H1 (cell line): ENCODE results near the gene CREB3L1. TPM values are rescaled to one million over a fixed set of nuclear protein-coding genes. Genes with fewer than 3 reads are reported as not detected.
"Not testable (repeated sequence)": the region's sequence is repeated elsewhere in the genome, so short reads cannot be mapped to it uniquely, and the experiment has no call there.

ENCODE experiments used
- CTCF ChIA-PET: fragments of 300-600 bp; sonication (Branson Sonifier 250); formaldehyde crosslinking; loops from one replicate; lab custom pipeline; 2021; ENCODE audit not compliant: partially characterized antibody; lab: Charles Lee
- POLR2A ChIA-PET: fragments of 300-600 bp; sonication (Branson Sonifier 250); formaldehyde crosslinking; loops from one replicate; lab custom pipeline; 2021; ENCODE audit warnings: inconsistent platforms; ENCODE audit not compliant: partially characterized antibody; lab: Charles Lee
- DNase-seq, 2 experiments: peaks; one replicate each; pipeline versions ENCODE4 v3.0.0 to v3.0.0-alpha.2; 2010 to 2022; ENCODE audit warnings: low spot score in 2 of 2, low read depth in 1 of 2, mixed read lengths in 1 of 2
- FAIRE-seq: peaks from 2 replicates; lab custom pipeline; 2011; peaks lifted over from hg19 to GRCh38; lab: Jason Lieb, UNC
- H2AFZ ChIP-seq: 2 replicates; pipeline ENCODE4 v1.8.1; 2012; ENCODE audit warnings: low read length, inconsistent platforms
- H2AK5ac ChIP-seq: 2 replicates; pipeline ENCODE4 v1.6.1; 2013; ENCODE audit warnings: low read depth, low read length
- H2BK120ac ChIP-seq: replicated peaks from 2 replicates; pipeline ENCODE3; 2013; ENCODE audit warnings: low read depth, low read length, inconsistent platforms
- H2BK12ac ChIP-seq: 2 replicates; pipeline ENCODE4 v1.6.1; 2013; ENCODE audit warnings: low read depth, low read length
- H2BK15ac ChIP-seq: 2 replicates; pipeline ENCODE4 v1.6.1; 2013; ENCODE audit warnings: low read length
- H2BK20ac ChIP-seq: 2 replicates; pipeline ENCODE4 v1.6.1; 2013; ENCODE audit warnings: low read length
- H2BK5ac ChIP-seq: 2 replicates; pipeline ENCODE4 v1.6.1; 2013; ENCODE audit warnings: low read depth, low read length
- H3K14ac ChIP-seq: 2 replicates; pipeline ENCODE4 v1.6.1; 2013; ENCODE audit warnings: inconsistent platforms; ENCODE audit not compliant: insufficient read length
- H3K18ac ChIP-seq: 2 replicates; pipeline ENCODE4 v1.6.1; 2013; ENCODE audit warnings: low read length; ENCODE audit errors: extremely low read depth
- H3K23ac ChIP-seq: 2 replicates; pipeline ENCODE4 v1.6.1; 2013; ENCODE audit warnings: inconsistent platforms; ENCODE audit not compliant: insufficient read length
- H3K23me2 ChIP-seq: 2 replicates; pipeline ENCODE4 v1.6.1; 2013; ENCODE audit warnings: low read depth, low read length
- H3K27ac ChIP-seq: 2 replicates; pipeline ENCODE4 v1.6.1; 2011; ENCODE audit warnings: low read depth, low read length, inconsistent platforms
- H3K27me3 ChIP-seq, 4 experiments: replicated peaks in 1 of 4; 1 replicate in 1 of 4; 2 replicates in 3 of 4; pipeline versions ENCODE4 v1.6.1 to v1.8.1; 2011 to 2013; ENCODE audit warnings: low read length in 3 of 4, mild to moderate bottlenecking in 3 of 4, inconsistent platforms in 2 of 4, mixed read lengths in 2 of 4, moderate library complexity in 1 of 4; ENCODE audit not compliant: control insufficient read depth in 3 of 4, insufficient read depth in 3 of 4; ENCODE audit errors: extremely low read depth in 1 of 4
- H3K36me3 ChIP-seq, 4 experiments: 2 replicates each; pipeline versions ENCODE4 v1.6.1 to v1.8.1; 2011 to 2013; ENCODE audit warnings: mild to moderate bottlenecking in 4 of 4, low read length in 3 of 4, moderate library complexity in 2 of 4, control low read depth in 1 of 4, inconsistent platforms in 1 of 4; ENCODE audit not compliant: insufficient read depth in 4 of 4, control insufficient read depth in 2 of 4
- H3K4ac ChIP-seq: replicated peaks from 2 replicates; pipeline ENCODE3; 2013; ENCODE audit warnings: low read length, low read depth, mixed read lengths, inconsistent platforms; ENCODE audit not compliant: insufficient read length
- H3K4me1 ChIP-seq, 4 experiments: replicated peaks in 1 of 4; 1 replicate in 1 of 4; 2 replicates in 3 of 4; pipeline versions ENCODE4 v1.6.1 to v1.8.1; 2011 to 2013; ENCODE audit warnings: low read length in 3 of 4, inconsistent platforms in 2 of 4, mixed read lengths in 1 of 4; ENCODE audit not compliant: insufficient read depth in 4 of 4, control insufficient read depth in 3 of 4
- H3K4me2 ChIP-seq, 2 experiments: 2 replicates each; pipeline versions ENCODE4 v1.6.1 to v1.8.1; 2011 to 2013; ENCODE audit warnings: low read depth in 2 of 2, low read length in 2 of 2, control low read depth in 1 of 2, inconsistent platforms in 1 of 2, mild to moderate bottlenecking in 1 of 2; ENCODE audit not compliant: insufficient read depth in 1 of 2
- H3K4me3 ChIP-seq, 4 experiments: fragments of 200-600, 300-600 bp in 1 of 4; sonication (generic), shearing (Covaris generic), sonication (Bioruptor Twin) in 1 of 4; 2 replicates each; pipeline versions ENCODE4 v1.5.1 to v1.8.1; 2011 to 2016; ENCODE audit warnings: low read length in 4 of 4, low read depth in 3 of 4, control low read depth in 2 of 4, inconsistent platforms in 2 of 4, mild to moderate bottlenecking in 2 of 4, mixed read lengths in 1 of 4, moderate library complexity in 1 of 4; ENCODE audit not compliant: insufficient read depth in 2 of 4; ENCODE audit errors: extremely low read depth in 1 of 4
- H3K56ac ChIP-seq: replicated peaks from 2 replicates; pipeline ENCODE3; 2013; ENCODE audit warnings: low read depth, mild to moderate bottlenecking, mixed read lengths, low read length, inconsistent platforms; ENCODE audit not compliant: insufficient read length
- H3K79me1 ChIP-seq: 2 replicates; pipeline ENCODE4 v1.6.1; 2013; ENCODE audit warnings: low read depth, low read length, control low read depth
- H3K79me2 ChIP-seq, 2 experiments: 2 replicates each; pipeline versions ENCODE4 v1.6.1 to v1.8.1; 2012 to 2013; ENCODE audit warnings: low read length in 2 of 2, mild to moderate bottlenecking in 2 of 2, inconsistent platforms in 1 of 2; ENCODE audit not compliant: insufficient read depth in 2 of 2, control insufficient read depth in 1 of 2
- H3K9ac ChIP-seq, 4 experiments: replicated peaks in 1 of 4; 1 replicate in 1 of 4; 2 replicates in 3 of 4; pipeline versions ENCODE4 v1.6.1 to v1.8.1; 2011 to 2013; ENCODE audit warnings: low read depth in 3 of 4, low read length in 3 of 4, control low read depth in 2 of 4, mild to moderate bottlenecking in 2 of 4, moderate library complexity in 2 of 4, inconsistent platforms in 1 of 4; ENCODE audit errors: extremely low read depth in 1 of 4
- H3K9me3 ChIP-seq, 2 experiments: 2 replicates each; pipeline versions ENCODE4 v1.6.1 to v1.8.1; 2012 to 2013; ENCODE audit warnings: mild to moderate bottlenecking in 2 of 2, moderate library complexity in 2 of 2, control low read depth in 1 of 2, inconsistent platforms in 1 of 2, low read depth in 1 of 2, low read length in 1 of 2, mixed read lengths in 1 of 2; ENCODE audit not compliant: insufficient read depth in 2 of 2
- H4K20me1 ChIP-seq, 2 experiments: replicated peaks in 1 of 2; 2 replicates each; pipeline versions ENCODE3 to v1.8.1; 2011 to 2013; ENCODE audit warnings: inconsistent platforms in 2 of 2, low read length in 2 of 2, mild to moderate bottlenecking in 1 of 2; ENCODE audit not compliant: insufficient read depth in 2 of 2, control insufficient read depth in 1 of 2
- H4K5ac ChIP-seq: 2 replicates; pipeline ENCODE4 v1.6.1; 2013; ENCODE audit warnings: low read length, low read depth, mixed read lengths, inconsistent platforms; ENCODE audit not compliant: insufficient read length
- H4K8ac ChIP-seq: 2 replicates; pipeline ENCODE4 v1.8.0; 2013; ENCODE audit warnings: mild to moderate bottlenecking, moderate library complexity, low read length, inconsistent platforms; ENCODE audit not compliant: insufficient read depth; ENCODE audit errors: extremely low read depth
- H4K91ac ChIP-seq: replicated peaks from 2 replicates; pipeline ENCODE3; 2013; ENCODE audit warnings: low read length, mixed read lengths, inconsistent platforms; ENCODE audit not compliant: insufficient read length
- WGBS, 2 experiments: shearing (Covaris generic) in 1 of 2; methylation state at CpG; one replicate each; pipeline versions ENCODE4 v1.1.6 to v1.1.7; 2013 to 2015; ENCODE audit warnings: low lambda C conversion rate in 2 of 2, mixed read lengths in 2 of 2, inconsistent platforms in 1 of 2, low coverage in 1 of 2, missing lambda C conversion rate in 1 of 2; ENCODE audit not compliant: insufficient replicate concordance in 2 of 2, insufficient coverage in 1 of 2, insufficient read length in 1 of 2; ENCODE audit errors: extremely low coverage in 1 of 2, missing lambda C conversion rate in 1 of 2; 5-methylcytosine and 5-hydroxymethylcytosine counted together
- polyA plus RNA-seq, 7 experiments: library from polyadenylated mRNA; depleted of rRNA in 3 of 7; stranded (reverse) in 5 of 7; unstranded in 2 of 7; fragments of >200 nt in 5 of 7; fragments of 200-250 nt in 2 of 7; gene quantifications; 1 replicate in 5 of 7; 2 replicates in 1 of 7; 4 replicates in 1 of 7; pipeline versions ENCODE4 v1.2.1 to v1.2.3, GENCODE V29; 2011 to 2013; ENCODE audit warnings: missing spikeins in 2 of 7, mixed read lengths in 2 of 7
- total RNA-seq: library from RNA; stranded (reverse); fragmentation: NEBNext Ultra II Directional; extraction: Animal tissue kit (Norgen Biotek cat#: 25700); gene quantifications from 2 replicates; pipeline ENCODE4 v1.2.1, GENCODE V29; 2021

The CREB3L1 gene
- total and polyA plus RNA-seq, 2 of the 8 experiments (the other 6 are each of a cell fraction or from before 2014, with no cell fraction given): 4.1 to 12.7 TPM

- not testable (repeated sequence) for H4K91ac ChIP-seq, H3K23ac ChIP-seq, H2BK15ac ChIP-seq, H3K79me2 ChIP-seq, H3K27me3 ChIP-seq, H2BK20ac ChIP-seq, H2BK120ac ChIP-seq, DNase-seq, H3K14ac ChIP-seq, H3K4me3 ChIP-seq, H2AFZ ChIP-seq, FAIRE-seq, H3K23me2 ChIP-seq, H3K79me1 ChIP-seq, H4K5ac ChIP-seq, H4K20me1 ChIP-seq, H3K36me3 ChIP-seq, H3K4me2 ChIP-seq, H3K18ac ChIP-seq, H4K8ac ChIP-seq, H3K9ac ChIP-seq, H2BK12ac ChIP-seq, H3K27ac ChIP-seq, H3K56ac ChIP-seq, H3K4ac ChIP-seq, H3K9me3 ChIP-seq, H2AK5ac ChIP-seq, H3K4me1 ChIP-seq, H2BK5ac ChIP-seq
- WGBS, 2 experiments: 96% methylated on average over 5 of the region's 5 CpGs; no CpG with 5 or more reads in 1 of the 2 experiments
- POLR2A ChIA-PET: interaction anchor here (1.0 to 1.8 kb wide), 3 partner anchors 9 to 16 kb away, joined by 4 to 6 read pairs (median 4); no protein-coding TSS in a partner anchor
- CTCF ChIA-PET: interaction anchor here (0.6 to 2.6 kb wide), 16 partner anchors 10 to 539 kb away, joined by 3 to 14 read pairs (median 4); partner anchors contain the start of gene CREB3L1
Observed at GRCh38 chr11:46259347-46259746, 18.1 kb upstream of the CREB3L1 start.
